ENCODE measurements around the gene GALNT10. TPM values are rescaled to one million over a fixed set of nuclear protein-coding genes. Genes with fewer than 3 reads are reported as not detected.

The GALNT10 gene
- total and polyA plus RNA-seq, 10 of the 15 experiments (the other 5 are each of a cell fraction or from before 2014, with no cell fraction given): 3.9 to 35.4 (median 15.5) TPM

DNA sequence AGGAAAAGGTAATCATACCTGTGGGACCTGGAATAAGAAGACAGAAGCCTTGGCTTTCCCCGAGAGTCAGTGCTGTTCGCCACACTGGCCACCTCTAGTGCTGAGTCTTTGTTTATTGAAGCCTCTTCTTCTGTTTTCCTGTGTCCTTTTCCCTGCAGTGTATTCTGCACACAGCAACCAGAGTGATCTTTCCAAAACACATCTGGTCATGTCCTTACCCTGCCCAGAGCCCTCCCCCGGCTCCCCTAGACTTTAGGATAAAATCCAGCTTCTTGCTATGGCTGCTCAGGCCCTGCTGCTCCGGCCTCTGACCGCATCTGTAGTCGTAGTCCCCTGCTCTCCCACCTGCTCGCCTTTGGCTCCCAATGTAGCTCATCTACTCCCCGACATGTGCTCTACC lies 28.3 kb downstream of the GALNT10 start (continued):
- TF ChIP-seq E2F4 (IDR thresholded peaks at IDR 0.05; ENCODE audit: low read depth, low read length) (no peak), SRF (IDR thresholded peaks at IDR 0.05; ENCODE audit: low read depth in 2 of 2, low read length in 2 of 2) (no peak), RB1 (IDR thresholded peaks at IDR 0.05; ENCODE audit: borderline replicate concordance) (no peak), CREM (IDR thresholded peaks at IDR 0.05; ENCODE audit: low read depth) (no peak), KLF5 (IDR thresholded peaks at IDR 0.05; ENCODE audit: partially characterized antibody) (no peak), RELB (IDR thresholded peaks at IDR 0.05; ENCODE audit: low read depth) (no peak)

GRCh38 chr5:154220625-154221024 lies 30.1 kb downstream of the GALNT10 start:
- no peaks in the 10 kb centered on the region; the same call in 1 of the 3 replicates for H3K9me3 ChIP-seq (replicated peaks; ENCODE audit: control insufficient read depth, insufficient read depth, low read length)
- FAIRE-seq (no peak), DNase-seq (ENCODE audit: low read depth, low spot score) (no peak), ATAC-seq (no peak)
- in situ Hi-C loops (cut with MboI): no loop called here
- POLR2A ChIA-PET: no interaction called here
- H3K4me2 ChIP-seq (ENCODE audit: control insufficient read depth, insufficient read depth): no peak overlapping the region
- H3K27ac ChIP-seq (ENCODE audit: control insufficient read depth, insufficient read depth): no peak overlapping the region
- no peaks in the 10 kb centered on the region; the same call in 1 of the 2 replicates for H3K79me2 ChIP-seq (ENCODE audit: control insufficient read depth, insufficient read depth, low read length)
- no TSS peak for BruUV-seq (replicated peaks)
- H3K9ac ChIP-seq (ENCODE audit: control insufficient read depth, insufficient read depth, low read length): no peak overlapping the region
- H2AFZ ChIP-seq (ENCODE audit: control insufficient read depth, low read depth, low read length): no peak overlapping the region
- SMC1A ChIA-PET (ENCODE audit: uncharacterized antibody, unreplicated experiment): interaction anchor here (0.5 to 1.4 kb wide), 2 partner anchors 11 to 249 kb away, joined by 3 to 5 read pairs; no protein-coding TSS in a partner anchor
- no peaks in the 10 kb centered on the region for H4K20me1 ChIP-seq (ENCODE audit: control insufficient read depth, insufficient read depth)
- CTCF ChIA-PET: no interaction called here
- H3K4me1 ChIP-seq (ENCODE audit: control insufficient read depth, insufficient read depth, low read length): peaks cover 2% of the 10 kb centered on the region
- intact Hi-C loops (cut with micrococcal nuclease; ENCODE audit: unreplicated experiment): no loop called here
- H3K36me3 ChIP-seq (ENCODE audit: control insufficient read depth in 2 of 2, insufficient read depth in 2 of 2, low read length in 1 of 2): peaks cover 3 to 4% of the 10 kb centered on the region in 2 experiments; a peak in 3 of 4 replicates
- RAD21 ChIA-PET (ENCODE audit: unreplicated experiment): no interaction called here
- no peak overlapping the region for H3K4me3 ChIP-seq
- H3K27me3 ChIP-seq (replicated peaks in 1 of 2; ENCODE audit: control insufficient read depth in 2 of 2, insufficient read depth in 2 of 2, low read length in 1 of 2): no peaks in the 10 kb centered on the region
- TF ChIP-seq SMAD5 (IDR thresholded peaks at IDR 0.05; ENCODE audit: low read depth): no peak
- TF ChIP-seq CEBPB (IDR thresholded peaks at IDR 0.05; ENCODE audit: borderline replicate concordance in 1 of 2, low read depth in 2 of 2, low read length in 2 of 2): no peak
- no peak for TF ChIP-seq BMI1 (IDR thresholded peaks at IDR 0.05; ENCODE audit: borderline replicate concordance)
- no peak for TF ChIP-seq ZZZ3 (IDR thresholded peaks at IDR 0.05; ENCODE audit: control insufficient read depth, insufficient read length, low read depth)
- no peak for TF ChIP-seq NBN (IDR thresholded peaks at IDR 0.05)
- TF ChIP-seq, protein P1, sequence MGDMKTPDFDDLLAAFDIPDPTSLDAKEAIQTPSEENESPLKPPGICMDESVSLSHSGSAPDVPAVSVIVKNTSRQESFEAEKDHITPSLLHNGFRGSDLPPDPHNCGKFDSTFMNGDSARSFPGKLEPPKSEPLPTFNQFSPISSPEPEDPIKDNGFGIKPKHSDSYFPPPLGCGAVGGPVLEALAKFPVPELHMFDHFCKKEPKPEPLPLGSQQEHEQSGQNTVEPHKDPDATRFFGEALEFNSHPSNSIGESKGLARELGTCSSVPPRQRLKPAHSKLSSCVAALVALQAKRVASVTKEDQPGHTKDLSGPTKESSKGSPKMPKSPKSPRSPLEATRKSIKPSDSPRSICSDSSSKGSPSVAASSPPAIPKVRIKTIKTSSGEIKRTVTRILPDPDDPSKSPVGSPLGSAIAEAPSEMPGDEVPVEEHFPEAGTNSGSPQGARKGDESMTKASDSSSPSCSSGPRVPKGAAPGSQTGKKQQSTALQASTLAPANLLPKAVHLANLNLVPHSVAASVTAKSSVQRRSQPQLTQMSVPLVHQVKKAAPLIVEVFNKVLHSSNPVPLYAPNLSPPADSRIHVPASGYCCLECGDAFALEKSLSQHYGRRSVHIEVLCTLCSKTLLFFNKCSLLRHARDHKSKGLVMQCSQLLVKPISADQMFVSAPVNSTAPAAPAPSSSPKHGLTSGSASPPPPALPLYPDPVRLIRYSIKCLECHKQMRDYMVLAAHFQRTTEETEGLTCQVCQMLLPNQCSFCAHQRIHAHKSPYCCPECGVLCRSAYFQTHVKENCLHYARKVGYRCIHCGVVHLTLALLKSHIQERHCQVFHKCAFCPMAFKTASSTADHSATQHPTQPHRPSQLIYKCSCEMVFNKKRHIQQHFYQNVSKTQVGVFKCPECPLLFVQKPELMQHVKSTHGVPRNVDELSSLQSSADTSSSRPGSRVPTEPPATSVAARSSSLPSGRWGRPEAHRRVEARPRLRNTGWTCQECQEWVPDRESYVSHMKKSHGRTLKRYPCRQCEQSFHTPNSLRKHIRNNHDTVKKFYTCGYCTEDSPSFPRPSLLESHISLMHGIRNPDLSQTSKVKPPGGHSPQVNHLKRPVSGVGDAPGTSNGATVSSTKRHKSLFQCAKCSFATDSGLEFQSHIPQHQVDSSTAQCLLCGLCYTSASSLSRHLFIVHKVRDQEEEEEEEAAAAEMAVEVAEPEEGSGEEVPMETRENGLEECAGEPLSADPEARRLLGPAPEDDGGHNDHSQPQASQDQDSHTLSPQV (IDR thresholded peaks at IDR 0.05): no peak
- TF ChIP-seq RFX5 (IDR thresholded peaks at IDR 0.05; ENCODE audit: low read depth, low read length): no peak
- TF ChIP-seq TCF12 (IDR thresholded peaks at IDR 0.05; ENCODE audit: low read depth, low read length): no peak
- TF ChIP-seq CREB1 (IDR thresholded peaks at IDR 0.05; ENCODE audit: low read depth): no peak
- no peak for TF ChIP-seq DPF2 (IDR thresholded peaks at IDR 0.05)
